GM20431 (cell line): ENCODE data around the gene SELENOS.

ENCODE experiments used
- in situ Hi-C: fragments of 300-500 bp; cut with MseI, MboI; formaldehyde crosslinking; loops from one replicate; pipeline ENCODE4 v1.15.0; 2020; ENCODE audit warnings: low sequenced_read_pairs; ENCODE audit not compliant: unreplicated experiment

SELENOS gene

GRCh38 chr15:101283931-101284330, 6.6 kb upstream of the SELENOS start:
- in situ Hi-C loops, result no loop called here

GRCh38 chr15:101280007-101280406, 2.7 kb upstream of the SELENOS start:
- in situ Hi-C loops, result no loop called here

GRCh38 chr15:101277943-101278564, 769 bp upstream of the SELENOS start:
- in situ Hi-C loops, result no loop called here

- in situ Hi-C loops, result no loop called here
Observed at GRCh38 chr15:101276501-101277037, 716 bp downstream of the SELENOS start.

GRCh38 chr15:101275018-101275417, 2.3 kb downstream of the SELENOS start:
- in situ Hi-C loops, result no loop called here

- in situ Hi-C loops, result no loop called here
Observed at GRCh38 chr15:101273534-101273933, 3.8 kb downstream of the SELENOS start.

GRCh38 chr15:101272584-101272983, 4.7 kb downstream of the SELENOS start:
- in situ Hi-C loops, result no loop called here

GRCh38 chr15:101269479-101270223, 7.6 kb downstream of the SELENOS start:
- in situ Hi-C loops, result loop anchor here (10.0 kb wide), 1 partner anchor 185 kb away; no protein-coding TSS in a partner anchor

GRCh38 chr15:101267320-101268104, 9.8 kb downstream of the SELENOS start:
- in situ Hi-C loops, result loop anchor here (10.0 kb wide), 1 partner anchor 183 kb away; no protein-coding TSS in a partner anchor

- in situ Hi-C loops, result loop anchor here (10.0 kb wide), 1 partner anchor 182 kb away; no protein-coding TSS in a partner anchor
Observed at GRCh38 chr15:101266787-101267186, 10.5 kb downstream of the SELENOS start.

GRCh38 chr15:101266034-101266433, 11.3 kb downstream of the SELENOS start:
- in situ Hi-C loops, result loop anchor here (10.0 kb wide), 1 partner anchor 181 kb away; no protein-coding TSS in a partner anchor

- in situ Hi-C loops, result loop anchor here (10.0 kb wide), 1 partner anchor 180 kb away; no protein-coding TSS in a partner anchor
Observed at GRCh38 chr15:101264911-101265641, 12.2 kb downstream of the SELENOS start.

GRCh38 chr15:101264011-101264410, 13.3 kb downstream of the SELENOS start:
- in situ Hi-C loops, result loop anchor here (10.0 kb wide), 1 partner anchor 179 kb away; no protein-coding TSS in a partner anchor

- in situ Hi-C loops, result loop anchor here (10.0 kb wide), 1 partner anchor 178 kb away; no protein-coding TSS in a partner anchor
Observed at GRCh38 chr15:101262551-101262950, 14.7 kb downstream of the SELENOS start.

GRCh38 chr15:101258238-101259144, 18.8 kb downstream of the SELENOS start:
- in situ Hi-C loops, result loop anchor here (10.0 kb wide), 1 partner anchor 134 kb away; no protein-coding TSS in a partner anchor

GRCh38 chr15:101256757-101257156, 20.5 kb downstream of the SELENOS start:
- in situ Hi-C loops, result loop anchor here (10.0 kb wide), 1 partner anchor 132 kb away; no protein-coding TSS in a partner anchor

- in situ Hi-C loops, result loop anchor here (10.0 kb wide), 1 partner anchor 131 kb away; no protein-coding TSS in a partner anchor
Observed at GRCh38 chr15:101255615-101256241, 21.6 kb downstream of the SELENOS start.

GRCh38 chr15:101255051-101255395, 22.3 kb downstream of the SELENOS start:
- in situ Hi-C loops, result loop anchor here (10.0 kb wide), 1 partner anchor 130 kb away; no protein-coding TSS in a partner anchor
